ENCODE results near the gene EGLN2.
A peak's percentile ranks its signal among the peaks of the same experiment; 100 is the strongest.
"Not testable (repeated sequence)": the region's sequence is repeated elsewhere in the genome, so short reads cannot be mapped to it uniquely, and the experiment has no call there.

The EGLN2 gene

GRCh38 chr19:40776932-40777644, 21.9 kb upstream of the EGLN2 start:
- DNase-seq = peak; percentile 74

- no peak for DNase-seq
Measured at GRCh38 chr19:40777645-40777936, 21.4 kb upstream of the EGLN2 start.

GRCh38 chr19:40777937-40778705, 20.9 kb upstream of the EGLN2 start, which contains the start of gene RAB4B:
Gene RAB4B, plus strand, starts transcription at chr19:40778247. Its CDS starts 129 bp downstream, at chr19:40778376.
- DNase-seq = peak; percentile 100

- DNase-seq = no peak
Measured at GRCh38 chr19:40778706-40779284, 20.2 kb upstream of the EGLN2 start.

- DNase-seq = no peak
Measured at GRCh38 chr19:40780582-40780981, 18.4 kb upstream of the EGLN2 start.

GRCh38 chr19:40781140-40781539, 17.9 kb upstream of the EGLN2 start:
- DNase-seq = no peak

GRCh38 chr19:40783711-40784110, 15.3 kb upstream of the EGLN2 start:
- DNase-seq = no peak

GRCh38 chr19:40784146-40784545, 14.8 kb upstream of the EGLN2 start:
- not testable (repeated sequence) for DNase-seq

GRCh38 chr19:40785526-40785925, 13.5 kb upstream of the EGLN2 start:
- no peak for DNase-seq

- no peak for DNase-seq
Measured at GRCh38 chr19:40786060-40787037, 12.6 kb upstream of the EGLN2 start.

GRCh38 chr19:40791349-40791748, 7.6 kb upstream of the EGLN2 start:
- no peak for DNase-seq

GRCh38 chr19:40791996-40792395, 7.0 kb upstream of the EGLN2 start:
- no peak for DNase-seq

- DNase-seq = no peak
Measured at GRCh38 chr19:40797166-40797962, 1.6 kb upstream of the EGLN2 start.

GRCh38 chr19:40797963-40798682, 868 bp upstream of the EGLN2 start:
- DNase-seq = peak; percentile 48

GRCh38 chr19:40799558-40800338, 757 bp downstream of the EGLN2 start:
- no peak for DNase-seq

- DNase-seq = no peak
Measured at GRCh38 chr19:40800339-40800996, 1.5 kb downstream of the EGLN2 start.

GRCh38 chr19:40800997-40801377, 2.0 kb downstream of the EGLN2 start:
- DNase-seq = no peak

- DNase-seq = no peak
Measured at GRCh38 chr19:40801426-40802299, 2.7 kb downstream of the EGLN2 start.

All from stimulated activated CD4-positive, alpha-beta T cell treated with anti-CD3 and anti-CD28 coated beads, Interleukin-12 subunit alpha, Interleukin-12 subunit beta, amount 100 ng/mL, for 4 hours (primary cell).